Retinal pigment epithelial cell (primary cell): Measurements from ENCODE around the gene NEK11.
"Not testable (repeated sequence)": the region's sequence is repeated elsewhere in the genome, so short reads cannot be mapped to it uniquely, and the experiment has no call there.

Source experiments
- DNase-seq: peaks from one replicate; pipeline ENCODE4 v3.0.0-alpha.2; 2010; ENCODE audit warnings: low read depth
- H3K4me3 ChIP-seq: 2 replicates; pipeline ENCODE4 v1.5.1; 2011; ENCODE audit warnings: mild to moderate bottlenecking, low read length, control low read depth, moderate library complexity
- CTCF ChIP-seq: conservative IDR thresholded peaks from 2 replicates; pipeline ENCODE4 v1.5.1; 2011; ENCODE audit warnings: low read depth, low read length, control low read depth, inconsistent platforms

Gene NEK11

DNA sequence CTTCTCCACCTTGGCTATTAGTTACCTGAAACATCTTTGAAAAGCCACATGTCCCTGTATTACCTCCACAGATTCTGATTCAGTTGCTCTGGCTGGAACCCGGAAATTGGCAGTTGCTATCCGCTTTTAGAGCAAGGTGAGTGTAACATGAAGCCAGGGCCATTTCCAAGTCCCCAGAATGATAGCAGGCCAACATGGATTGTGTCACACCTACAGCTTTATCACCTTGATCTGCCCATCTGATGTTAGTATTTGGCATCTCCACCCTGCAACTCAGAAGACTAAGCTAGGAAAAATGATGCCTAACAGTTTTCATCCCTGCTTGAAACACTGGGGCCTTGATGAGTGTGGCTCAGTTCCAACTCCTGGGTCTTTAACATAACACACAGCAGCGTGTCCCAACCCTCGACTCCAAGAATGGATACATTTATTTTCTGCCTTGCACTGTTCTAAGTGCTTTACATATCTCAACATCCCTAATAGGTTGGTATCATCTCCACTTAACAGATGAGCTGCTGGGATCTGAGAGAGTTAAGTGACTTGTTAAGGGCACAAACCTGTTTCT is 333.6 kb downstream of the NEK11 start:
- no peak for TF ChIP-seq CTCF
- DNase-seq = no peak
- no peak overlapping the region for H3K4me3 ChIP-seq

GRCh38 chr3:131361066-131361463 is 334.4 kb downstream of the NEK11 start:
- not testable (repeated sequence) for H3K4me3 ChIP-seq, DNase-seq

DNA sequence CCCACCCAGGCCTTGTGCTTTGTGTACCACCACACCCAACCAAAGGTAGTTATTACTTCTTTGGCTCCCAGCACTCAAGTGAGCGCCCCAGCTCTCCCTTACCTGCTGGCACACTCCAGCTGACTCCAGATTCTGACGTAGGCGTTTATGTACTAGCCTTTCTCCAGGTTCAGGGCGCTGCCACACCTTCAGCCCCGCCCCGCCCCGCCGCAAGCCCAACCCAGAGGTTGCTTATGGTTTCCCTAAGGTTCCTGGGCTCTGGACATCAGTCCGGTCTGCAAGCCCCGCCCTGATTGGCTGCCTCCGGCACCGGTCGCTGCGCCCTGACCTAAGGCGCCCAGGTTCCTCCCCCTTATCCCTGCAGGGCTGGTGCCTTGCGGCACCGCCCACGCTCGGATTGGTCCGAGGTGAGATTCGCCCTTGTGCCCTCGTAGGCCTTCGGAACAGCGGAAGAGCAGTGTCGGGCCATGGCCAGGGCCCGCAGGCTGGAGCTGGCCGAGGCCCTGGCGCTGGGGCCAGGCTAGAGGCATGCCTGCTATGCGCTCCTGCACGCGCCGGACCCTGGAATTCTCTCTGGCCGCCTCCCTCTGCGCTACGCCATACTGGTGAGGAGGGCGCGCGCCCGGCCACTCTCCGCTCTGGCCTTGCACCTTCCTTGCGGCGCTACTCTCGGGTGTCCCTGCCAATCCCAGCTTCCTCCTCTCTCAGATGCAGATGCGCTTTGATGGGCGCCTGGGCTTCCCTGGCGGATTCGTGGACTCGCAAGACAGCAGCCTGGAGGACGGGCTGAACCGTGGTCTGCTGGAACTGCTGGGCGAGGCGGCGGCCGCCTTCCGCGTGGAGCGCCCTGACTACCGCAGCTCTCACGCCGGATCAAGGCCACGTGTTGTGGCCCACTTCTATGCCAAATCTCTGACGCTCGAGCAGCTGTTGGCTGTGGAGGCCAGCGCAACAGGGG is 335.1 kb downstream of the NEK11 start:
- DNase-seq = peak; percentile 55
- no peak for TF ChIP-seq CTCF

GRCh38 chr3:131363275-131363674 is 336.6 kb downstream of the NEK11 start:
- no peak for DNase-seq
- no peak overlapping the region for H3K4me3 ChIP-seq
- no peak for TF ChIP-seq CTCF

More for the DNA sequence above, 335.1 kb downstream of the NEK11 start:
- H3K4me3 ChIP-seq = peak overlapping the region; percentile 57

DNA sequence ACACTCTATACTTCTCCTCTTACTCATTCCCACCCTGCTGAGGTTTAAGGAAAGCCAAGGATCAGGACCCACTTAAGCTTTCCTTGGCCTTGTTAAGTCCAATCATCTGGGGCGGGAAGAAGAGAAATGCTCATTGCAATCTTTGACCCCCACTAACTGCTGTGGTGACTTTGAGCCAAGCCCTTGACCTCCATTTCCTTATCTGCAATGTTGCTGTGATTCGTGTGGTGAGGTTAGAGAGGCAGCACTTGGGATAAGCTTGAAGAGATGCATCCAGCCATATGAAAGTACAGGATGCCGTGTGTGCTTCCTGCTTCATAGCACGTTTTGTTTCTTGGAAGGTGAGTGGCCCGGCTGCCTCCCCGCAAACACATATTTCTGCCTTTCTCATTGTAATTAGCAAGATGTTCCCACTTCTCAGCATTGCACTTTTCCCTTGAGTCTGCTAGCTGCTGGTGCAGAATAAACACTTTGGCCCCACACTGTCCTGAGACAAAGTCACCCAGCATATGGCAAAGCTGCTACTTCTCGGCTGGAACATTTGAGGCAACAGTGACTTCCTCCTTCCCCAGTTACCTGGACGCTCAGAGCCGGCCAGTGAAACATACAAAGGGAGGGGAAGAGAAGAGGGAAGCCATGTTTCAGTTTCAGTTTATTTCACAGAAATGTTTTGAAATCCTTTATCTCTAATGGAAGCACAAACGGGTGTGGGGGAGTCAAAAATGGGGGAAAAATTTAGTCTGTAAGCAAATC is 344.4 kb downstream of the NEK11 start:
- no peak overlapping the region for H3K4me3 ChIP-seq
- no peak for DNase-seq
- no peak for TF ChIP-seq CTCF

- TF ChIP-seq CTCF = no peak
- DNase-seq = no peak
- H3K4me3 ChIP-seq = no peak overlapping the region
Observed at GRCh38 chr3:131371688-131372066, 345.0 kb downstream of the NEK11 start.

DNA sequence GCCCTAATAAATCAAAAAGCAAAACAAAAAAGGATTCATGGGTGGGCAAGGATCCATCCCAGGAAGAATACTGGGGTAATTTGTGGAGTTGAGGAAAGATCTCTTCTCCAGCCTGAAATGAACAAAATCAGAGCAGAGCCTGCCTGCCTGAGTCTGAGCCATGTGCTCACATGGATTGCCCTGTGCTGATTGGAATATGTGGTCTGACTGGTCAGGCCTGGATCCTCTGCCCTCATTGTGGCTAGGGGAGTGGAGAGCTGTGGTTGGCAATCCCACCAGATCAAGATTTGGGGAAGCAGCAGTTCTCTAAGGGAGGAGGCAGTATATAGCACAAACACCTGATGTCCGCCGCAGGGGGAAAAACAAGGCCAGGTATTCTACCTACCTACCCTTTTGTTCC is 348.1 kb downstream of the NEK11 start:
- no peak overlapping the region for H3K4me3 ChIP-seq
- TF ChIP-seq CTCF = no peak

DNA sequence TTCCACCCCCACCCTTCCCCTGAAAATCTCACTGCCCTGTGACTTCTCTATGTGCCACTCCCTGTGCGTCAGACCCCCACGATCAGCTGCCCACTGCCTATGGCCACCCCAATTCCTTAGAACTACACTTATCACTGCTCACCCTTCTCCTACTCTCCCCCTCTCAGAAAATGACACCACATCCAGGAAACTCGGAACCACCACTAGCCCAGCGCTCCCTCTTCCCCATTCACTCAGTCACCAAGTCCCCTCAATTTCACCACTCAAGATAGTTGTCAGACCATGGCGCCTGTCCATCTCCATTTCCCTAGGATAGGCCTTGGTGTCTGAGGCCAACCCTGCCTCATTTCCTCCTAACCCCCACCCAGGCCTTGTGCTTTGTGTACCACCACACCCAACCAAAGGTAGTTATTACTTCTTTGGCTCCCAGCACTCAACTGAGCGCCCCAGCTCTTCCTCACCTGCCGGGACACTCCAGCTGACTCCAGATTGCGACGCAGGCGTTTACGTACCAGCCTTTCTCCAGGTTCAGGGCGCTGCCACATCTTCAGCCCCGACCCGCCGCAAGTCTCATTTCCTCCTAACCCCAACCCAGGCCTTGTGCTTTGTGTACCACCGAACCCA is 354.3 kb downstream of the NEK11 start:
- not testable (repeated sequence) for DNase-seq
- H3K4me3 ChIP-seq = peak overlapping the region; percentile 85

More for the DNA sequence above, 348.1 kb downstream of the NEK11 start:
- DNase-seq = no peak
